NOMO-1 treated with DMSO at 0.1 percent for 48 hours (cell line): ENCODE results near the gene IKZF2.
"Not testable (repeated sequence)": the region's sequence is repeated elsewhere in the genome, so short reads cannot be mapped to it uniquely, and the experiment has no call there.

Experiments used
- DNase-seq: peaks from one replicate; lab custom pipeline; 2025; ENCODE audit not compliant: unreplicated experiment; lab: John Stamatoyannopoulos, UW

The IKZF2 gene

DNA sequence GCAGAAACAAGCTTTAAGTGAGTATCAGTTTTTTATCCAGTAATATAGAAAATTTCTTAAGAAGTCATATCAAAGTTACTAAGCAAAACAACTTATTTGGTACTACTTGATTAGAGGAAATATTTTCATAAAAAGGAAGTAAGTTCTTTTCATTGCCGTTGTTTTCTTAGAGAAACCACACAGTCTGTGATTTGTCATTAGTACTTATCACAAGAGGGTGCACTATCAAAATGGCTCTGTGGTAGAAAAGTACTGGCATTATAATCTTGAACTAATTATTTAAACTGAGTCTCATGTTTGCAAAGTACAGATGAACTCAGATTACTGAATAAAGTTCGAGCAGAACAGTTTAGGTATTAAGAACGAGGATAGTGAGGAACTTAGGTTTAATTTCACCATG lies 93.4 kb downstream of the IKZF2 start:
- DNase-seq, result no peak

DNA sequence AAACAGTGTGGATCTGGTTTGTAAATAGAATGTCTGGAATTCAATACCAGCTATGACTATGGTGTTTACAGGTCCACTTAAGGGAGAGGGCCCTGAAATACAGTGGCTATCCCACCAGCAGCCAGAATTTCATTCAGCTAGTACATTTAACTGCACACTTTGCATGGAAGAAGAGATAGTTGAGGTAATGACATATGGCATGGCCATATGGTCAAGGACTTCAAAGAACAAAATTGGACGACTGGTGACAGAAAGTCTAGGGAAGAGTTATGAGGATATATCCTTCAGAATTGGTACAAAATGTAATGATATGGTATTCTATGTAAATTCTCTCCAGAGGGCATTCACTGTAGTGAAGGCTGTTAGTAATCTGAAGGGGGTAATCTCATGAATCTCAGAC lies 105.0 kb downstream of the IKZF2 start:
- no peak for DNase-seq

DNA sequence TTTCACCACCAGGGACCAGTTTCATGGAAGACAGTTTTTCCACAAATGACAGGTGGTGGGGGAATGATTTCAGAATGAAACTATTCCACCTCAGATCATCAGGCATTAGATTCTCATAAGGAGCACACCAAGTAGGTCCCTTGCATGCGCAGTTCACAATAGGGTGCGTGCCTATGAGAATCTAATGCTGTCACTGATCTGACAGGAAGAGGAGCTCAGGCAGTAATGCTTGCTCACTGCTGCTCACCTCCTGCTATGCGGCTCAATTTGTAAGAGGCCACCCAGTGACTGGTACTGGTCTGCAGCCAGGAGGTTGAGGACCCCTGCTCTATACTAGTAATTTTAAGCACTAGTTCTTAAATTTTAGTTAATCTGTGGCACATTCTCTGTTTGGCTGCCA lies 107.8 kb downstream of the IKZF2 start:
- DNase-seq, result no peak

- DNase-seq, result no peak
Measured at GRCh38 chr2:213042262-213042661, 109.2 kb downstream of the IKZF2 start.

DNA sequence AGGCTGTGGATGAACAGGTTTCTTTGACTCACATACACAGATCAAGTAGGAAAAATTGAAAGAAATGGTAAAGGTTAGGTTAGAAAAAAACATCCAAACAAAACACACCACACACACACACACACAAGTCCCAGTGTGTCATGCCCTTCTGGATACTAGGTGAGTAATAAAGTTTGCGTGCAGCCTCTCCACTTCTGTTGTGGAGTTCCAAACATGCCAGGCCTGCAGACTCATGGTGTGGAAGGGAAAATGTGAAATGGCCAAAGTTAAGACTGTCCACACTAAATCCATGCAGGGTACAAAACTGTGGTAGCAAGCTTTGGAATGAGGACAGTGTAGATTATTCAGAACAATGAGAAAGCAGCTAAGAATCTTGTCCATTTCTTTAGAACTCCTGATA lies 114.6 kb downstream of the IKZF2 start:
- DNase-seq, result no peak

DNA sequence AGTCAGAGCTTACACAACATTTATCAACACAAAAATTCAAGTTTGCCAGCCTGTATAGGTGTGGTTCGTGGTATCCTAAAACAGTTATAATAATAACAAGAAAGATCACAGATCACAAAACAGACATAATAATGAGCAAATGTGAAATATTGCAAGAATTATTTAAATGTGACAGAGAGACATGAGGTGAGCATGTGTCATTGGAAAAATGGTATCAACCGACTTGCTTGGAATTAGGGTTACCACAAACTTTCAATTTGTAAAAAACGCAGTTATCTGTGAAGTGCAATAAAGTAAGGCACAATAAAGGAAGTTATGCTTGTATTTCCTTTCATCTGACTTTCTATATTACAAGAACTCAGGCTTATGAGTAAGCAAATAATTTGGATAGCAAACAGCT lies 116.8 kb downstream of the IKZF2 start:
- no peak for DNase-seq

- DNase-seq, result no peak
Measured at GRCh38 chr2:213032607-213033006, 118.8 kb downstream of the IKZF2 start.

- DNase-seq, result no peak
Measured at GRCh38 chr2:213022987-213023386, 128.4 kb downstream of the IKZF2 start.

DNA sequence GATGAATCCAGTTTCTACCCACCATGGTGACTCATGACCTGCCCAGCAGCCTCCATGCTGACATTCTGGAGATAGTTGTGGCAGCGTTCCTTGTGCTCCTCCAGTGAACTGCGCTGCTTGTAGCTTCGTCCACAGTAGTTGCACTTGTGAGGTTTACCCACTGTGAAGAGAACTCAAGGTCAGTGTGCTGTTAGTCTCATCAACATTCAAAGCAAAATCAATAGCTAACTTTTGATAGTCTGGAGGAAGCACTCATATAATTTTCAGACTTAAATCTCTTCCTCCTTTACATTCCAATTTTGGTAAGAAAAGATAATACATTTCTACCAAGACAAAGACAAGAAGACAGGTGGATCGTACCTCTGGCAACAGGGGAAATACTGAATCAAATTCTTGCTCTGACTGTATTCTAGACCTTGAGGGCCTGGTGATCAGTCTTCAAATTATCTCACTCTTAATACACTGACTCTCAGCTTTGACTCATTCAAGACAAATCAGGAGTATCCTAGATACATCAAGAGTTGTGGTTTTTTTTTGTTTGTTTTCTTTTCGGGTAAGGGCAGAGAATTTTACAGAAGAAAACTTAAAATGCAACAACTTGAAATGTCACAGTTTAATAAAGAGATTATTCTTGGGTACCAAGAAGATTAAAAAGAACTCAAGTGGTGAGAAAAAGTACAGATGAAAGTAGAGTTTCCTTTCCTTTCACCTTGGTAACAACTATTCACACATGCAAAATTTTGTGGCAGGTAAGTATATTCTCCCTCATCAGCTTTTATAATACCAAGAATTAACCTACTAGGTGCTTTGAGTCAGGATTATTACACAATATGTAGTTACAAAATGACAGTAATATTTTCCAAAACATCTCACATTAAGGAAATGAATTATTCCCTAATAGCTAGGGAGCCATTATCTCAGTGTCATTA lies 129.2 kb downstream of the IKZF2 start:
- no peak for DNase-seq

- DNase-seq, result not testable (repeated sequence)
Measured at GRCh38 chr2:213020913-213021312, 130.5 kb downstream of the IKZF2 start.

DNA sequence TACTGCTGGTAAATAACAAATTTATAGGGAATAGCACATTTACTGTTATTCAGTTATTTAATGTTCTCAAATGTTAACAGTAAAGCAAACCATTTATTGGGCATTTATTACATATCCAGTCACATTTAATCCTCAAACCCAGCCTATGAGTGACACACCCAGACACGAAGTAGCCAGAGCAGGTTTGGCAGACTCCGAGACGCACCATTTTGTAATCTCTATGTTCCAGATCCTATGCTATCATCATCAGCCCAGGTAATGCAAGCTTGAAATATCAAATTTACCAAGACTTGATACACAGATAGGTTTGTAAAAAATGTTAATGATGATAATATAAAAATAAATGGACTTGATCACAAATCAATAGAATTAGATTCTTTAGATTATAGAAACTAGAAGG lies 131.1 kb downstream of the IKZF2 start:
- no peak for DNase-seq

GRCh38 chr2:213019368-213019767 lies 132.0 kb downstream of the IKZF2 start:
- no peak for DNase-seq

GRCh38 chr2:213018340-213018901 lies 133.0 kb downstream of the IKZF2 start:
- no peak for DNase-seq

DNA sequence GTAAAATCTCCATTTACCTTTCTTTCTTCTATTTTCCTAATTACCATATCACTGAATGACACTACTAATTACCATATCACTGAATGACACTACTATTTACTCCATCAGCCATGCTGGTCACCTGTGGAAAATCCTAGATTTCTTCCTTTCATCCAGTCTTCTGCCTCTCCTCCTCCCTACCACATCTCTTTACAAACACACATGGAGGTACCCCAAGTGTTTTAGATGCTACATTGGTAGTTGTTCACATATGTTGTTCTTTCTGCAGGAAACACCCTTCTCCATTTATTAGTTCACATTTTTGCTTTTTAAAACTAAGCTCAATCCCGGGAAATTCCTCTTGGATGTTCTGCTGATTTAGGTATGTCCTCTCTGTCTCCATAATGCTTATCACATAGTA lies 134.0 kb downstream of the IKZF2 start:
- no peak for DNase-seq

GRCh38 chr2:213016984-213017351 lies 134.4 kb downstream of the IKZF2 start:
- no peak for DNase-seq

DNA sequence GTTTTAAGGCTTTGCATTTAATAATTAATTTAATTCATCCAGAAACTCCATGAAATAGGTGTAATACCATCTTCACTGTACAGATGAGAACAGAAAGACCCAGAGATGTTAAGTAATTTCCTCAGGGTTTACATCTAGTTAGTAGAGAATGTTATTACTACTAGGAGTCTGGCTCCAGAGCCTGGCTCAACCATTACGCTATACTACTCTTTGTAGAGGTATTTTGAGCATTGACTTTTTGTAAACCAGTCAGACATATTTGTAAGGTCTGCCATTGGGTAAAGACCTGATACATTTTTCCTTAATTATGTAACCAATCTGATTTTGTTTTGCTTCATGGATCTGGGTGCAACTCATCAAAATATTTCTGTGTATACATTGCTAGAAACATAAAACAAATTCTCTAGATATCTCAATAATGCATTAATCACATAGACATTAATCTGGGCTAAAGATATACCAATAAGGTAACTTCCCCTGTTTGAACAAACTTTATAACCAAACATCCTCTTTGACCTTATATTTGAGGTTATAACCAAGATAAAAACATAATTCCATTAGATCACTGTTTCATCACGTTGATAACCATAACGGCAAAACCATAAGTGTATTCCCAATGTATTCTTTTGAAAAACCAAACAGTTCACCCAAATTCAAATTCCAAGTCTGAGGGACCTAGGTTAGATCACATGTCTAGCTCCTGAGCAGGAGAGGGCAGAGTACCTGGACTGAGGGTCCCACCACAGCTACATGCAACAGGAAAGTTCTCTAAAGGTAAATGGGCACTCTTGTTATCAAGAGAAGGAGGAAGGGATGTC lies 135.0 kb downstream of the IKZF2 start:
- DNase-seq, result no peak

- no peak for DNase-seq
Measured at GRCh38 chr2:213015387-213016165, 135.8 kb downstream of the IKZF2 start.

- DNase-seq, result no peak
Measured at GRCh38 chr2:213013979-213014378, 137.4 kb downstream of the IKZF2 start.

DNA sequence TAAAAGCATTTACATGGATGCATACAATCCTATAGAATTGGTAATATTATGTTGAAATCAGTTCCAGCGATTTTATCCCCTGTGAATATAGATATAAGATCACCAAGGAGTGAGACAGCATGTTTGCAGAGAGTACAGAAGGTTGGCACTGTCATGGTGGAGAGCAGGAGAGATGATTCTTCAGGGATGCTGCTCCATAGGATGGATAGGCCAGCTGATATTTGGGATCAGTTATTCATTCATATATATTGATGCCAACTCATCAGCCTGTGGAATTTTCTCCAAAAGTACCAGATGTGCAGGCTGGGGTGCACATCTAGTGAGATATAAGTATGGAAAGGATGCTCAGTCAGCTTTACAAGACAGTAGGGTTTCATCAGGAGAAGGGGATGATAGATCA lies 139.9 kb downstream of the IKZF2 start:
- no peak for DNase-seq

DNA sequence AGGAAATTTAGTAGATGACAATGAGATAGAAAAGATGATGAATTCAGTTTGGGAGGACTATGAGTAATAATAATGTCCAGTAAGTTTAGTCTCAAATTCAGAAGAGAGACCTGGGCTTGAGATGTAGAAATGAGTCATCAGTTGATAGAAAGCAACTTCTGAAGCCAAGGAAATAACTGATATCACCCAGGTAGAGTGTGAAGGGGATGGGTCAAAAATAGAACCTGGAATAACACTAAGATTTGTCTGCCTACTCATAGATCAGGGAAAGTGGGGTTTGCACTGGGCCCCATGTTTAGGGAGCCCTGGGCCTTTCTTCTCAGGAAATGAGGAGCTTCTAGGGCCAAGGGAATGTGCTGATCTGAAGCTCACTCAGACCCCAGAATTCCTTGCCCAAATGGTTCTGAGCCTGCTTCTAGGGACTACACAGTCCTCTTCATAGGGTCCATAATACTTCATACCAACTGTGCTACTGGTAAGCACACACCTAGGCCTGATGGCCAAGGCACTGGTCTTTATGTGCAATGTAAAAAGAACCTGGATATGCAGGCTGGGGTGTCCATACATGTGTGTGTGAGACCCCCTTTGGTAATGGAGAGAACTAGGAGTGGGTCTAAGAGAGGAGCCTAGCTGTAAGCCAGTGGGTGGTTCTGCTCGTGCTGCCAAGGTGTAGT lies 141.2 kb downstream of the IKZF2 start:
- no peak for DNase-seq
